ENCODE results near the gene ADRM1.
A peak's percentile ranks its signal among the peaks of the same experiment; 100 is the strongest.

The ADRM1 gene

DNA sequence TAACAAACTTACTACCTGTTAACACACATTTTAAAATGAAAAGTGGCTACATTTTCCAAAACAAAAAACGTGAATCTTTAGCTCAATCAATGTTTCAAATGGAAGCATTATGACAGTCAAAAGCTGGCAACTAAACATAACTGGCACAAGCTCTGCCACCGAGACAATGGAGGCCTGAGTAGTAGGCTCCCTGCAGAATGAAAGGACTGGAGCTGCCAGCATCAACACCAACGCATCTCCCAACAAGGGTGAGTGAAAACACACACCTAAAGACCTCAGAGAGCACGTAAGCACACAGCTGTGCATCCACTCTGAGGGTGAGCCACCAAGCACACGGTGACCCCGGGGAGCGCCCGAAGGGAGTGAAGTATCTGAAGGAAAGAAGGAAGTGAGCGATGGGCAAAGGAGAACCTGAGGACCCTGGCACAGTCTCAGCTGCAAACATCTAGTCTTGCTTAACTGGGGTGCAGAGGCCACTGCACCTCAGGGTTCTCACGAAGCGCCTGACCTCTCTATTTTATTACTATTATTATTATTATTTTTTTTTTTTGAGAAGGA lies 1.6 kb upstream of the ADRM1 start:
- Histone ChIP-seq H3K4me1 (ENCODE audit: low read length) (peaks cover 13% of the 10 kb centered on the region), H2AFZ (ENCODE audit: low read depth, low read length) (no peak overlapping the region), H3K4me2 (ENCODE audit: low read length) (no peak overlapping the region), H3K9me3 (ENCODE audit: insufficient read depth, low read length) (no peaks in the 10 kb centered on the region), H3K27me3 (ENCODE audit: low read depth, low read length) (no peaks in the 10 kb centered on the region), H4K20me1 (ENCODE audit: insufficient read depth, low read length) (peaks cover 25% of the 10 kb centered on the region), H3K9ac (ENCODE audit: low read length) (no peak overlapping the region), H3K27ac (ENCODE audit: low read length) (no peak overlapping the region), H3K36me3 (replicated peaks; ENCODE audit: low read depth, low read length) (peaks cover 21% of the 10 kb centered on the region), H3K4me3 (ENCODE audit: low read length) (no peak overlapping the region), H3K79me2 (ENCODE audit: low read length) (peaks cover 32% of the 10 kb centered on the region)
- no peak for TF ChIP-seq EZH2phosphoT487 (IDR thresholded peaks at IDR 0.05; ENCODE audit: low read depth)
- TF ChIP-seq, protein P1, sequence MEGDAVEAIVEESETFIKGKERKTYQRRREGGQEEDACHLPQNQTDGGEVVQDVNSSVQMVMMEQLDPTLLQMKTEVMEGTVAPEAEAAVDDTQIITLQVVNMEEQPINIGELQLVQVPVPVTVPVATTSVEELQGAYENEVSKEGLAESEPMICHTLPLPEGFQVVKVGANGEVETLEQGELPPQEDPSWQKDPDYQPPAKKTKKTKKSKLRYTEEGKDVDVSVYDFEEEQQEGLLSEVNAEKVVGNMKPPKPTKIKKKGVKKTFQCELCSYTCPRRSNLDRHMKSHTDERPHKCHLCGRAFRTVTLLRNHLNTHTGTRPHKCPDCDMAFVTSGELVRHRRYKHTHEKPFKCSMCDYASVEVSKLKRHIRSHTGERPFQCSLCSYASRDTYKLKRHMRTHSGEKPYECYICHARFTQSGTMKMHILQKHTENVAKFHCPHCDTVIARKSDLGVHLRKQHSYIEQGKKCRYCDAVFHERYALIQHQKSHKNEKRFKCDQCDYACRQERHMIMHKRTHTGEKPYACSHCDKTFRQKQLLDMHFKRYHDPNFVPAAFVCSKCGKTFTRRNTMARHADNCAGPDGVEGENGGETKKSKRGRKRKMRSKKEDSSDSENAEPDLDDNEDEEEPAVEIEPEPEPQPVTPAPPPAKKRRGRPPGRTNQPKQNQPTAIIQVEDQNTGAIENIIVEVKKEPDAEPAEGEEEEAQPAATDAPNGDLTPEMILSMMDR (IDR thresholded peaks at IDR 0.05; ENCODE audit: low read depth, low read length), result no peak

DNA sequence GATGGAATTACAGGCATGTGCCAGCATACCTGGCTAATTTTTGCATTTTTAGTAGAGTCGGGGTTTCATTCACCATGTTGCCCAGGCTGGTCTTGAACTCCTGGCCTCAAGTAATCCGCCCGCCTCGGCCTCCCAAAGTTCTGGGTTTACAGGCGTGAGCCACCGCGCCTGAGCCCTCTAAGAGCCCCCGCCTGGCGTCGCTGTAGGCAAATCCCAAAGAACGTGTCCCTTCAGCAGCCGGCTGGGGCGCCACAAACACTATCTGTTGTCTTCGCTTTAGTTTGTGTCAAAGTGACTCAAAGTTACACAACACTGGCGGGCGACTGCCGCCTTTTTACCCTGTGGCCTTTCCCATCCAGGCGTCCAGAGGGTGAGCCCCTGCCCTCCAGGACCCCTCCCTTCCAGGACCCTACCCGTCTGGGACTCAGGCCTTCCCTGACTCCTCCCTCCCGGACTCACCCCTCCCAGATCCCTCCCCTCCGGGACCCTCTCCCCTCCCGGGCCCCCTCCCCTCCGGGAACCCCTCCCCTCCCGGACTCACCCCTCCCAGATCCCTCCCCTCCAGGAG lies 940 bp upstream of the ADRM1 start:
- TF ChIP-seq, protein P1 (IDR thresholded peaks at IDR 0.05; ENCODE audit: low read depth, low read length), result peak; percentile 59
- TF ChIP-seq EZH2phosphoT487 (IDR thresholded peaks at IDR 0.05; ENCODE audit: low read depth), result no peak
- peaks cover 39% of the 10 kb centered on the region for H3K79me2 ChIP-seq (ENCODE audit: low read length)
- peak overlapping the region; percentile 98 for H3K4me3 ChIP-seq (ENCODE audit: low read length)
- peaks cover 25% of the 10 kb centered on the region for H4K20me1 ChIP-seq (ENCODE audit: insufficient read depth, low read length)
- H3K27ac ChIP-seq (ENCODE audit: low read length), result peak overlapping the region; percentile 87
- H3K27me3 ChIP-seq (ENCODE audit: low read depth, low read length), result no peaks in the 10 kb centered on the region
- H2AFZ ChIP-seq (ENCODE audit: low read depth, low read length), result peak overlapping the region; percentile 92; the same call in 1 of the 2 replicates
- H3K9ac ChIP-seq (ENCODE audit: low read length), result peak overlapping the region; percentile 93
- H3K4me1 ChIP-seq (ENCODE audit: low read length), result peaks cover 13% of the 10 kb centered on the region
- peak overlapping the region; percentile 87 for H3K4me2 ChIP-seq (ENCODE audit: low read length)
- peaks cover 24% of the 10 kb centered on the region for H3K36me3 ChIP-seq (replicated peaks; ENCODE audit: low read depth, low read length)
- no peaks in the 10 kb centered on the region for H3K9me3 ChIP-seq (ENCODE audit: insufficient read depth, low read length)

GRCh38 chr20:62303062-62303339 lies 204 bp downstream of the ADRM1 start:
- peaks cover 25% of the 10 kb centered on the region for H4K20me1 ChIP-seq (ENCODE audit: insufficient read depth, low read length)
- no peaks in the 10 kb centered on the region for H3K27me3 ChIP-seq (ENCODE audit: low read depth, low read length)
- peak overlapping the region; percentile 50 for H3K27ac ChIP-seq (ENCODE audit: low read length)
- H2AFZ ChIP-seq (ENCODE audit: low read depth, low read length), result no peak overlapping the region
- H3K9me3 ChIP-seq (ENCODE audit: insufficient read depth, low read length), result no peaks in the 10 kb centered on the region
- peaks cover 35% of the 10 kb centered on the region for H3K36me3 ChIP-seq (replicated peaks; ENCODE audit: low read depth, low read length)
- TF ChIP-seq, protein P1 (IDR thresholded peaks at IDR 0.05; ENCODE audit: low read depth, low read length), result no peak
- TF ChIP-seq EZH2phosphoT487 (IDR thresholded peaks at IDR 0.05; ENCODE audit: low read depth), result no peak
- H3K9ac ChIP-seq (ENCODE audit: low read length), result peak overlapping the region; percentile 86
- H3K4me2 ChIP-seq (ENCODE audit: low read length), result peak overlapping the region; percentile 99
- peaks cover 13% of the 10 kb centered on the region for H3K4me1 ChIP-seq (ENCODE audit: low read length)
- peak overlapping the region; percentile 98 for H3K4me3 ChIP-seq (ENCODE audit: low read length)
- H3K79me2 ChIP-seq (ENCODE audit: low read length), result peaks cover 40% of the 10 kb centered on the region

- peaks cover 39% of the 10 kb centered on the region for H3K36me3 ChIP-seq (replicated peaks; ENCODE audit: low read depth, low read length)
- H2AFZ ChIP-seq (ENCODE audit: low read depth, low read length), result no peak overlapping the region
- peaks cover 40% of the 10 kb centered on the region for H3K79me2 ChIP-seq (ENCODE audit: low read length)
- no peaks in the 10 kb centered on the region for H3K27me3 ChIP-seq (ENCODE audit: low read depth, low read length)
- H3K4me3 ChIP-seq (ENCODE audit: low read length), result peak overlapping the region; percentile 98
- H4K20me1 ChIP-seq (ENCODE audit: insufficient read depth, low read length), result peaks cover 28% of the 10 kb centered on the region
- peak overlapping the region; percentile 50 for H3K27ac ChIP-seq (ENCODE audit: low read length)
- peak overlapping the region; percentile 86 for H3K9ac ChIP-seq (ENCODE audit: low read length)
- TF ChIP-seq, protein P1 (IDR thresholded peaks at IDR 0.05; ENCODE audit: low read depth, low read length), result no peak
- no peak for TF ChIP-seq EZH2phosphoT487 (IDR thresholded peaks at IDR 0.05; ENCODE audit: low read depth)
- H3K4me1 ChIP-seq (ENCODE audit: low read length), result peaks cover 13% of the 10 kb centered on the region
- peak overlapping the region; percentile 99 for H3K4me2 ChIP-seq (ENCODE audit: low read length)
- no peaks in the 10 kb centered on the region for H3K9me3 ChIP-seq (ENCODE audit: insufficient read depth, low read length)
Observed at GRCh38 chr20:62303340-62304226, 786 bp downstream of the ADRM1 start.

Measured in OCI-LY3 (cell line).